Natural killer cell (primary cell): Measurements from ENCODE around the gene CXCL12. TPM values are rescaled to one million over a fixed set of nuclear protein-coding genes. Genes with fewer than 3 reads are reported as not detected.

Experiments
- ATAC-seq, 3 donors: fragments of 150-1000 bp in 2 of 3; fragments of 200-7000 bp in 1 of 3; cut with Tn5 transposase; 1 replicate in 1 of 3; 2 replicates in 2 of 3; pipeline ENCODE4 v1.10.0; 2021; ENCODE audit warnings: mild to moderate bottlenecking in 2 of 3, moderate library complexity in 2 of 3
- DNase-seq, 2 donors: peaks; one replicate each; pipeline versions ENCODE4 v3.0.0 to v3.0.0-alpha.2; 2013 to 2021; ENCODE audit warnings: mixed read lengths in 1 of 2
- H3K27ac ChIP-seq: one replicate; pipeline ENCODE4 v1.5.1; 2013; ENCODE audit warnings: mild to moderate bottlenecking, low read length
- H3K27me3 ChIP-seq: one replicate; pipeline ENCODE4 v1.6.1; 2013; ENCODE audit warnings: low read length; ENCODE audit not compliant: control insufficient read depth, insufficient read depth
- H3K36me3 ChIP-seq: one replicate; pipeline ENCODE4 v1.6.1; 2013; ENCODE audit warnings: low read length; ENCODE audit not compliant: control insufficient read depth, insufficient read depth
- H3K4me1 ChIP-seq: one replicate; pipeline ENCODE4 v1.6.1; 2013; ENCODE audit warnings: low read length; ENCODE audit not compliant: control insufficient read depth, insufficient read depth
- H3K4me3 ChIP-seq: one replicate; pipeline ENCODE4 v1.5.1; 2013; ENCODE audit warnings: low read length
- H3K9me3 ChIP-seq: one replicate; pipeline ENCODE4 v1.6.1; 2013; ENCODE audit warnings: low read length; ENCODE audit not compliant: control insufficient read depth, insufficient read depth
- H3K27ac Mint-ChIP-seq, 2 donors: one replicate each; pipeline ENCODE4 v1.8.0; 2022; ENCODE audit warnings: mild to moderate bottlenecking in 2 of 2, mixed read lengths in 2 of 2, moderate library complexity in 1 of 2
- H3K27me3 Mint-ChIP-seq, 2 donors: one replicate each; pipeline ENCODE4 v1.8.0; 2022; ENCODE audit warnings: low read depth in 2 of 2, mixed read lengths in 2 of 2
- H3K36me3 Mint-ChIP-seq: one replicate; pipeline ENCODE4 v1.8.0; 2022; ENCODE audit warnings: mixed read lengths
- H3K4me1 Mint-ChIP-seq, 2 donors: one replicate each; pipeline ENCODE4 v1.8.0; 2022; ENCODE audit warnings: mixed read lengths in 2 of 2
- H3K4me3 Mint-ChIP-seq: one replicate; pipeline ENCODE4 v1.8.0; 2022; ENCODE audit warnings: mild to moderate bottlenecking, moderate library complexity, mixed read lengths
- H3K9me3 Mint-ChIP-seq, 2 donors: one replicate each; pipeline ENCODE4 v1.8.0; 2022; ENCODE audit warnings: mixed read lengths in 2 of 2
- WGBS: methylation state at CpG from one replicate; pipeline ENCODE4 v1.1.7; 2013; ENCODE audit warnings: missing lambda C conversion rate; ENCODE audit not compliant: insufficient coverage; 5-methylcytosine and 5-hydroxymethylcytosine counted together
- intact Hi-C: fragments of 100-400 bp; cut with micrococcal nuclease; formaldehyde crosslinking; loops from one replicate; pipeline ENCODE4 v1.14.2; 2022
- total RNA-seq, 4 donors: library from RNA; stranded (reverse); fragments of 120-200 nt in 1 of 4; gene quantifications; one replicate each; pipeline versions ENCODE4 v1.2.3 to v1.2.4, GENCODE V29; 2013 to 2022
- TF ChIP-seq, protein P1 (sequence below): fragments of 200-600 bp; IDR thresholded peaks from one replicate; pipeline ENCODE4 v1.8.0; 2022; ENCODE audit warnings: antibody characterized with exemption

Gene CXCL12
- total RNA-seq, 3 donors from 2014 or later (not counting 1 experiment from before 2014, with no cell fraction given) = not detected

DNA sequence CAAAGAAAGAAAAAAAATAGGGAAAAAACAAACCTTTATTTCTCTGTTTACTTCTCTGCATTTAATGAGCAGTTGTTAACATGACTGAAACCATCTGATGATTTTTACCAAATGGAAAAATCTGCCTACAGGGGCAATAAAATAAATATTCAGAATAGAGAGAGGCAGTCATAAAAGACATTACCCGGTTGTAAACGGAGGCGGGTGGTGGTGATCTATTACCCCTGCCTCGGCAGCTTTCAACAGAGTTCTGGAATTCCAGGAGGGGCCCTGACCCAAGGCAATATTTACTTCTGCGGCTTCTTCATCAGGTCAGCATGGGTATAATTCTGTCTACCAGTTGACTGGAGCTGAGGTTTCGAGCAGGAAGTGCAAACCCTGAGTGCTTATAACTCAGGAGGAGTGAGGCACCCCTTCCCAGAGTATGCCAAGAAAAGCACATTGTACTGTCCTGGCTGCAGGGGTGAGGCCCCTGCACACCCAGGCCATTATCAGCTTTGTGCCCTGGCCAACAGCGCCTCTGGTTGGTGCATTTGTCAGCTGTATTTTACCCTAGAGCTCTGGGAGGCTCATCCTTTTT is 8.2 kb upstream of the CXCL12 start:
- Histone ChIP-seq H3K9me3 (no peaks in the 10 kb centered on the region), H3K36me3 (no peaks in the 10 kb centered on the region), H3K4me1 (no peaks in the 10 kb centered on the region), H3K27ac (no peak overlapping the region), H3K4me3 (no peak overlapping the region), H3K27me3 (no peaks in the 10 kb centered on the region)
- Mint-ChIP-seq H3K4me1 (no peaks in the 10 kb centered on the region), H3K4me3 (no peak overlapping the region), H3K9me3 (no peaks in the 10 kb centered on the region), H3K27ac (no peak overlapping the region), H3K27me3 (peaks cover 13 to 14% of the 10 kb centered on the region in 2 donors), H3K36me3 (no peaks in the 10 kb centered on the region)
- intact Hi-C loops = no loop called here
- 44% methylated on average over 7 of the region's 7 CpGs for WGBS
- TF ChIP-seq, protein P1, sequence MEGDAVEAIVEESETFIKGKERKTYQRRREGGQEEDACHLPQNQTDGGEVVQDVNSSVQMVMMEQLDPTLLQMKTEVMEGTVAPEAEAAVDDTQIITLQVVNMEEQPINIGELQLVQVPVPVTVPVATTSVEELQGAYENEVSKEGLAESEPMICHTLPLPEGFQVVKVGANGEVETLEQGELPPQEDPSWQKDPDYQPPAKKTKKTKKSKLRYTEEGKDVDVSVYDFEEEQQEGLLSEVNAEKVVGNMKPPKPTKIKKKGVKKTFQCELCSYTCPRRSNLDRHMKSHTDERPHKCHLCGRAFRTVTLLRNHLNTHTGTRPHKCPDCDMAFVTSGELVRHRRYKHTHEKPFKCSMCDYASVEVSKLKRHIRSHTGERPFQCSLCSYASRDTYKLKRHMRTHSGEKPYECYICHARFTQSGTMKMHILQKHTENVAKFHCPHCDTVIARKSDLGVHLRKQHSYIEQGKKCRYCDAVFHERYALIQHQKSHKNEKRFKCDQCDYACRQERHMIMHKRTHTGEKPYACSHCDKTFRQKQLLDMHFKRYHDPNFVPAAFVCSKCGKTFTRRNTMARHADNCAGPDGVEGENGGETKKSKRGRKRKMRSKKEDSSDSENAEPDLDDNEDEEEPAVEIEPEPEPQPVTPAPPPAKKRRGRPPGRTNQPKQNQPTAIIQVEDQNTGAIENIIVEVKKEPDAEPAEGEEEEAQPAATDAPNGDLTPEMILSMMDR = no peak
- no peak for DNase-seq
- ATAC-seq = no peak

- TF ChIP-seq, protein P1 = no peak
- Mint-ChIP-seq H3K36me3 (no peaks in the 10 kb centered on the region), H3K4me3 (no peak overlapping the region), H3K4me1 (no peaks in the 10 kb centered on the region), H3K27ac (no peak overlapping the region), H3K27me3 (peaks cover 14 to 16% of the 10 kb centered on the region in 2 donors), H3K9me3 (no peaks in the 10 kb centered on the region)
- Histone ChIP-seq H3K9me3 (no peaks in the 10 kb centered on the region), H3K4me3 (no peak overlapping the region), H3K36me3 (no peaks in the 10 kb centered on the region), H3K4me1 (no peaks in the 10 kb centered on the region), H3K27me3 (no peaks in the 10 kb centered on the region), H3K27ac (no peak overlapping the region)
- ATAC-seq (no peak), DNase-seq (no peak)
- intact Hi-C loops = no loop called here
- WGBS = 66% methylated on average over 3 of the region's 3 CpGs
Observed at GRCh38 chr10:44392420-44392819, 7.5 kb upstream of the CXCL12 start.

DNA sequence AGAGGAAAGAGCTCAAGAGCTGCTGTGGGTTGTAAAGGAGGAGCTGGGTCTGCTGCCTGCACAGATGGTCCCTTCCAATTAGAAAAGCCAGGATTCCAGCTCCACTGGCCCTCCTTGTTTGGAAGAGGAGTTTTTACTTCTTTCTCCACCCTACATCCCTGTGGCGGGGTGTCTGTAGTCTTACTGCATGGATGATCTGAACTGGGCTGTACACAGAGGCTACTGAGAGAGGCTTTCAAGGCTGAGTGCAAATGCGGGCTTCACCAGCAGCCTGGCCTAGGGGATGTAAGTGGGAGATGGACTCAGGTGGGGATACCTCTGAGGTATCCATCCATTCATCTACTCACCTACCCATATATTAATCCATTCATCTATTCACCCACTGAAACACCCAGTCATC is 7.1 kb upstream of the CXCL12 start:
- TF ChIP-seq, protein P1 = no peak
- Histone ChIP-seq H3K27me3 (no peaks in the 10 kb centered on the region), H3K4me3 (no peak overlapping the region), H3K4me1 (no peaks in the 10 kb centered on the region), H3K36me3 (no peaks in the 10 kb centered on the region), H3K27ac (no peak overlapping the region), H3K9me3 (no peaks in the 10 kb centered on the region)
- Mint-ChIP-seq H3K4me1 (no peaks in the 10 kb centered on the region), H3K4me3 (no peak overlapping the region), H3K27ac (no peak overlapping the region), H3K27me3 (peaks cover 16 to 17% of the 10 kb centered on the region in 2 donors), H3K36me3 (no peaks in the 10 kb centered on the region), H3K9me3 (no peaks in the 10 kb centered on the region)
- WGBS = 74% methylated on average over 2 of the region's 2 CpGs
- ATAC-seq (no peak), DNase-seq (no peak)
- intact Hi-C loops = no loop called here

GRCh38 chr10:44390585-44391072 is 5.7 kb upstream of the CXCL12 start:
- no peak overlapping the region for H3K27ac Mint-ChIP-seq
- no peaks in the 10 kb centered on the region for H3K36me3 ChIP-seq
- no peaks in the 10 kb centered on the region for H3K4me1 ChIP-seq
- H3K27me3 ChIP-seq = peaks cover 6% of the 10 kb centered on the region
- H3K4me1 Mint-ChIP-seq = no peaks in the 10 kb centered on the region
- ATAC-seq (no peak), DNase-seq (no peak)
- no peak overlapping the region for H3K4me3 Mint-ChIP-seq
- peaks cover 16 to 22% of the 10 kb centered on the region in 2 donors for H3K27me3 Mint-ChIP-seq
- TF ChIP-seq, protein P1 = no peak
- 87% methylated on average over 3 of the region's 3 CpGs for WGBS
- H3K9me3 Mint-ChIP-seq = no peaks in the 10 kb centered on the region
- H3K36me3 Mint-ChIP-seq = no peaks in the 10 kb centered on the region
- H3K9me3 ChIP-seq = no peaks in the 10 kb centered on the region
- H3K4me3 ChIP-seq = no peak overlapping the region
- intact Hi-C loops = no loop called here
- H3K27ac ChIP-seq = no peak overlapping the region
